ENCODE measurements around the gene CDON.

GRCh38 chr11:126100716-126101115 lies 38.0 kb upstream of the CDON start:
- TF ChIP-seq CTCF (conservative IDR thresholded peaks at IDR 0.05; ENCODE audit: low read length) (no peak), EZH2phosphoT487 (IDR thresholded peaks at IDR 0.05; ENCODE audit: borderline replicate concordance) (no peak)
